ENCODE results near the gene PABPC1L. TPM values are rescaled to one million over a fixed set of nuclear protein-coding genes. Genes with fewer than 3 reads are reported as not detected.
"Not testable (repeated sequence)": the region's sequence is repeated elsewhere in the genome, so short reads cannot be mapped to it uniquely, and the experiment has no call there.

PABPC1L gene
- total RNA-seq, 4 donors from 2014 or later, result 2.0 to 5.9 (median 2.9) TPM

DNA sequence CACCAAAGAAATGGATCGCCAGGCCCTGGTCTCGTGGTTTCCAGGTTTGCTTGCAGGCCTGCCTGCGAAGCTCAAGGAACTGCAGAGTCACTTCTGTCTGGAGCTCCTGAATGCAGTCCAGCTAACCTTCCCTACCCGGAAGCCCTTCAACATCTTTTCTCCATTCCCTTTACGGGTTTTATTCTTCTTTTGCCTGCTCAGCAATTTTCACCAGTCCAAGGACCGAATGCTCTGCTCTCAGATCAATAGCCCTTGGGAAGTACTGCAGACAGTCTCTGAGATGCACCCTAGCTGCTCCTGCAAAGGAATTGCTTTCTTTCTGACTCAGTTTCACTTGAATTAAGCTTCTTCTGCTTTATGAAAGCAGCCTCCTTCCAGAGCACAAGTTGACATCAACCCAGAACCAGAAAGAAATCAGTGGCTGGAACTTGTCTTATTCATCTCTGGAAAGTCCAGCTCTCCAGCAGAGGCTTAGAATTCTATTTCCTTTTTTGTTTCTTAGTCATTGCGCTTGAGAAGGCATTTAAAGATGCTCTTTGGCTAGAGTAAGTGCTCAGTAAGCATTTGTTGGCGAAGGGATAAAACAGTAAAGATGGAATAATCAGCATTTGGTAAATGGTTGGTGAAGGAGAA, 43.0 kb upstream of the PABPC1L start:
- no peaks in the 10 kb centered on the region for H3K27me3 ChIP-seq
- H3K4me3 ChIP-seq, result peak overlapping the region in 1 of 4 donors; percentile 46
- DNase-seq (ENCODE audit: extremely low spot score), result no peak
- H3K9me3 ChIP-seq, result no peaks in the 10 kb centered on the region
- intact Hi-C loops (cut with DNase I), result loop anchor here (1.0 to 5.0 kb wide), 3 partner anchors 60 to 182 kb away; no protein-coding TSS in a partner anchor
- H3K27ac ChIP-seq (replicated peaks in 1 of 4), result no peak overlapping the region
- H3K4me1 ChIP-seq, result peaks cover 21 to 39% (median 34%) of the 10 kb centered on the region in 4 donors
- no peaks in the 10 kb centered on the region for H3K36me3 ChIP-seq
- 76% methylated on average over 8 of the region's 8 CpGs for WGBS
- TF ChIP-seq EP300 (IDR thresholded peaks at IDR 0.05) (no peak), POLR2AphosphoS5 (IDR thresholded peaks at IDR 0.05) (no peak), POLR2A (IDR thresholded peaks at IDR 0.05; ENCODE audit: low read depth) (no peak)
- TF ChIP-seq, protein P1, sequence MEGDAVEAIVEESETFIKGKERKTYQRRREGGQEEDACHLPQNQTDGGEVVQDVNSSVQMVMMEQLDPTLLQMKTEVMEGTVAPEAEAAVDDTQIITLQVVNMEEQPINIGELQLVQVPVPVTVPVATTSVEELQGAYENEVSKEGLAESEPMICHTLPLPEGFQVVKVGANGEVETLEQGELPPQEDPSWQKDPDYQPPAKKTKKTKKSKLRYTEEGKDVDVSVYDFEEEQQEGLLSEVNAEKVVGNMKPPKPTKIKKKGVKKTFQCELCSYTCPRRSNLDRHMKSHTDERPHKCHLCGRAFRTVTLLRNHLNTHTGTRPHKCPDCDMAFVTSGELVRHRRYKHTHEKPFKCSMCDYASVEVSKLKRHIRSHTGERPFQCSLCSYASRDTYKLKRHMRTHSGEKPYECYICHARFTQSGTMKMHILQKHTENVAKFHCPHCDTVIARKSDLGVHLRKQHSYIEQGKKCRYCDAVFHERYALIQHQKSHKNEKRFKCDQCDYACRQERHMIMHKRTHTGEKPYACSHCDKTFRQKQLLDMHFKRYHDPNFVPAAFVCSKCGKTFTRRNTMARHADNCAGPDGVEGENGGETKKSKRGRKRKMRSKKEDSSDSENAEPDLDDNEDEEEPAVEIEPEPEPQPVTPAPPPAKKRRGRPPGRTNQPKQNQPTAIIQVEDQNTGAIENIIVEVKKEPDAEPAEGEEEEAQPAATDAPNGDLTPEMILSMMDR (IDR thresholded peaks at IDR 0.05), result no peak

DNA sequence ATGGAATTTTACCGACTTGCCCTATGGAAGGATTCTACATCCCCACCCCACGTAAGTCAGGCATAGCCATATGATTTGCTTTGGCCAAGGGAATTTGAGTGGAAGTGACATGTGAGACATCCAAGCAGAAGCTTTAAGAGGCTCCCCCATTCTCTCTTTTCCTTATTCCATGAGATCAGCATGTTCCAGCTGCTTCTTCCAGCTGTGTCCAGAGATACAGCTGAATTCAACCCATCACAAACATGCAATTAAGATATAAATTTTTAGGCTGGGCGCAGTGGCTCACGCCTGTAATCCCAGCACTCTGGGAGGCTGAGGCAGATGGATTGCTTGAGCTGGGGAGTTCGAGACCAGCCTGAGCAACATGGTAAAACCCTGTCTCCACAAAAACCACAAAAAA, 40.4 kb upstream of the PABPC1L start:
- Histone ChIP-seq H3K27ac (replicated peaks in 1 of 4) (no peak overlapping the region), H3K4me3 (no peak overlapping the region), H3K9me3 (no peaks in the 10 kb centered on the region), H3K27me3 (no peaks in the 10 kb centered on the region), H3K36me3 (no peaks in the 10 kb centered on the region), H3K4me1 (peaks cover 7 to 18% (median 10%) of the 10 kb centered on the region in 4 donors)
- no peak for TF ChIP-seq EP300 (IDR thresholded peaks at IDR 0.05)
- TF ChIP-seq POLR2AphosphoS5 (IDR thresholded peaks at IDR 0.05), result no peak
- TF ChIP-seq, protein P1 (IDR thresholded peaks at IDR 0.05), result no peak
- TF ChIP-seq POLR2A (IDR thresholded peaks at IDR 0.05; ENCODE audit: low read depth), result no peak
- no peak for DNase-seq (ENCODE audit: extremely low spot score)
- intact Hi-C loops (cut with DNase I), result loop anchor here (5.0 kb wide), 1 partner anchor 62 kb away; no protein-coding TSS in a partner anchor
- WGBS, result 78% methylated on average over 5 of the region's 5 CpGs

DNA sequence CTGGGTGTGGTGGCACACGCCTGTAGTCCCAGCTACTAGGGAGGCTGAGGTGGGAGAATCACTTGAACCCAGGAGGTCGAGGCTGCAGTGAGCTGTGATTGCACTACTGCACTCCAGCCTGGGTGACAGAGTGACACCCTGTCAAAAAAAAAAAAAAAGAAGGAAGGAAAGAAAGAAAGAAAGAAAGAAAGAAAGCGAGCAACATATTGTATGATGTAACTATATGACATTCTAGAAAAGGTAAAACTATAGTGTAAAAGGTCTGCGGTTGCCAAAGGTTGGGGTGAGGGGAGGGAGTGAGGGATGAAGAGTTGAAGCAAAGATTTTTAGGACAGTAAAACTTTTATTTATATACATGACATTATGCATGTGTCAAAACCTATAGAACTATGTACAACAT, 27.5 kb upstream of the PABPC1L start:
- intact Hi-C loops (cut with DNase I), result loop anchor here (10.0 kb wide), 1 partner anchor 668 kb away; the partner anchor contains the start of gene OSER1
- H3K9me3 ChIP-seq; DNase-seq (ENCODE audit: extremely low spot score); H3K36me3 ChIP-seq; H3K27me3 ChIP-seq; H3K27ac ChIP-seq (replicated peaks in 1 of 4); H3K4me3 ChIP-seq: not testable (repeated sequence)
- over 99% methylated on average over 4 of the region's 4 CpGs for WGBS
- peaks cover 18 to 24% (median 21%) of the 10 kb centered on the region in 4 donors for H3K4me1 ChIP-seq

DNA sequence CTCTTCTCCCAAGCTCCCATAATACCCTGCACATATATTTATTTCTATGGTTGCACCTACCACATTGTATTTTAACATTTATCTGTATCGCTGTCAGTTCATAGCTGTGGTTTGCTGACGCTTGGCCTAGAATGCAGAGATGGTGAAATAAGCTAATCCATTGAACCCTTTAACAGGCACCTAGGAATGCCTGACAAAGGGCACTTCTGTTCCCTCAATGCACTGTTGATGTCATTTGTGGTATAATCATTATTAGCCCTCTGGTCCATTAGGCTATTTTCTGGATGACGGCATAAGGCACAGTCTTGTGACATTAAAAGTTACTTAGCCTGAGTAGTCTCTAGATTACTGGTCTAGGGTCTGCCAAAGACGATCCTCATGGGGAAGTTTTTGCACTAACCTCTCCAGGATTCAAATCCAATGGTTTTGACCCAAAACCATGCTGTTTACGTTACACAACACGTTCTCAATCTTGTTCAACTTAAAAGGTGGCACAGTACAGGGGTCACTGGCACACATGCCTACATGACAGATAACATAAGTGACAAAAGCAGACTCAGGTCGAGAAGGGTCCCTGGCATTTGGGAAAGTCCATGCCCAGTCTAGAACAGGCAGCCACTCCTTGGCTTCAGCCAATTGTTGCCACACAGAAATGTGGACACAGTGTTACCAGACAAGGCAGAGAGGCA, 26.5 kb upstream of the PABPC1L start:
- no peak overlapping the region for H3K27ac ChIP-seq (replicated peaks in 1 of 4)
- H3K4me3 ChIP-seq, result no peak overlapping the region
- 82% methylated on average over 7 of the region's 7 CpGs for WGBS
- no peaks in the 10 kb centered on the region for H3K27me3 ChIP-seq
- no peaks in the 10 kb centered on the region for H3K9me3 ChIP-seq
- intact Hi-C loops (cut with DNase I), result loop anchor here (10.0 kb wide), 1 partner anchor 669 kb away; the partner anchor contains the start of gene OSER1
- DNase-seq (ENCODE audit: extremely low spot score), result no peak
- H3K36me3 ChIP-seq, result peaks cover 0 to 5% (median 0%) of the 10 kb centered on the region in 4 donors
- H3K4me1 ChIP-seq, result peaks cover 28 to 34% (median 31%) of the 10 kb centered on the region in 4 donors
- TF ChIP-seq POLR2A (IDR thresholded peaks at IDR 0.05; ENCODE audit: low read depth) (no peak), POLR2AphosphoS5 (IDR thresholded peaks at IDR 0.05) (no peak), EP300 (IDR thresholded peaks at IDR 0.05) (no peak)
- TF ChIP-seq, protein P1 (IDR thresholded peaks at IDR 0.05), result no peak

DNA sequence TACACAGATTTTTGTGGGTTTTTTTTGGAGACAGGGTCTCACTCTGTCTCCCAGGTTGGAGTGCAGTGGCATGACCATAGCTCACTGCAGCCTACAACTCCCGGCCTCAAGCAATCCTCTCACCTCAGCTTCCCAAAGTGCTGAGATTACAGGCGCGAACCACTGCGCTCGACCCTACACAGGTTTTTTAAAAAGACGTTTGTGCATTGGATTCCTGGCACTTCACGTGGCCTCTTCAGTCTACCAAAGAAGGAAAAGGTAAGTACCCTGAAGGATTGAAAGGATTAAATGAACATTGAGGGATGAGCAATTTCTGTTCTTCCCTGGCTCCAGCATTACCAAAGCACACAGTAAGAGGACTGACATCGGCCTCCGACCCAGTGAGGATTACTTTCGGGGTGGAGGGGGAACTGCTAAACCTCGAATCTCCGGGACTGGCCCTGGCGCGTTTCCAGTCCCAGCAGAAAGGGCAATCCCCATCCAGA, 24.9 kb upstream of the PABPC1L start:
- intact Hi-C loops (cut with DNase I), result loop anchor here (5.0 to 10.0 kb wide), 2 partner anchors 82 to 670 kb away; partner anchors contain the start of genes OSER1 and STK4
- Histone ChIP-seq H3K36me3 (peaks cover 0 to 6% (median 0%) of the 10 kb centered on the region in 4 donors), H3K9me3 (no peaks in the 10 kb centered on the region), H3K4me1 (peaks cover 42 to 49% (median 47%) of the 10 kb centered on the region in 4 donors), H3K27ac (replicated peaks in 1 of 4) (peak overlapping the region; percentile 95 to 99 (median 98)), H3K27me3 (no peaks in the 10 kb centered on the region), H3K4me3 (peak overlapping the region; percentile 83 to 98 (median 90))
- no peak for DNase-seq (ENCODE audit: extremely low spot score)
- WGBS, result 3% methylated on average over 14 of the region's 14 CpGs
- TF ChIP-seq POLR2AphosphoS5 (IDR thresholded peaks at IDR 0.05), result no peak
- TF ChIP-seq EP300 (IDR thresholded peaks at IDR 0.05), result no peak
- TF ChIP-seq, protein P1 (IDR thresholded peaks at IDR 0.05), result no peak
- TF ChIP-seq POLR2A (IDR thresholded peaks at IDR 0.05; ENCODE audit: low read depth), result no peak
